ENCODE data around the gene TMPRSS2.

TMPRSS2 gene

GRCh38 chr21:41428847-41429246, 79.1 kb downstream of the TMPRSS2 start:
- no peak for ATAC-seq (ENCODE audit: insufficient read depth, low read depth)
- Histone ChIP-seq H3K4me2 (ENCODE audit: insufficient read depth, low read length) (no peak overlapping the region), H3K4me3 (ENCODE audit: low read depth in 1 of 2, low read length in 2 of 2) (no peak overlapping the region), H3K79me2 (ENCODE audit: insufficient read depth, low read length) (no peaks in the 10 kb centered on the region), H3K4me1 (ENCODE audit: insufficient read depth, low read length) (peaks cover 14% of the 10 kb centered on the region), H3K9me3 (ENCODE audit: insufficient read depth, low read length, severe bottlenecking) (no peaks in the 10 kb centered on the region), H3K36me3 (ENCODE audit: insufficient read depth, low read length) (no peaks in the 10 kb centered on the region), H2AFZ (ENCODE audit: low read depth, low read length) (no peak overlapping the region), H3K9ac (ENCODE audit: low read depth, low read length) (no peak overlapping the region), H3K27me3 (ENCODE audit: insufficient read depth, low read length, poor library complexity) (no peaks in the 10 kb centered on the region), H4K20me1 (ENCODE audit: insufficient read depth, low read length) (no peaks in the 10 kb centered on the region), H3K27ac (ENCODE audit: low read length) (no peak overlapping the region)
- DNase-seq = no peak
- TF ChIP-seq, protein P1, sequence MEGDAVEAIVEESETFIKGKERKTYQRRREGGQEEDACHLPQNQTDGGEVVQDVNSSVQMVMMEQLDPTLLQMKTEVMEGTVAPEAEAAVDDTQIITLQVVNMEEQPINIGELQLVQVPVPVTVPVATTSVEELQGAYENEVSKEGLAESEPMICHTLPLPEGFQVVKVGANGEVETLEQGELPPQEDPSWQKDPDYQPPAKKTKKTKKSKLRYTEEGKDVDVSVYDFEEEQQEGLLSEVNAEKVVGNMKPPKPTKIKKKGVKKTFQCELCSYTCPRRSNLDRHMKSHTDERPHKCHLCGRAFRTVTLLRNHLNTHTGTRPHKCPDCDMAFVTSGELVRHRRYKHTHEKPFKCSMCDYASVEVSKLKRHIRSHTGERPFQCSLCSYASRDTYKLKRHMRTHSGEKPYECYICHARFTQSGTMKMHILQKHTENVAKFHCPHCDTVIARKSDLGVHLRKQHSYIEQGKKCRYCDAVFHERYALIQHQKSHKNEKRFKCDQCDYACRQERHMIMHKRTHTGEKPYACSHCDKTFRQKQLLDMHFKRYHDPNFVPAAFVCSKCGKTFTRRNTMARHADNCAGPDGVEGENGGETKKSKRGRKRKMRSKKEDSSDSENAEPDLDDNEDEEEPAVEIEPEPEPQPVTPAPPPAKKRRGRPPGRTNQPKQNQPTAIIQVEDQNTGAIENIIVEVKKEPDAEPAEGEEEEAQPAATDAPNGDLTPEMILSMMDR (IDR thresholded peaks at IDR 0.05; ENCODE audit: borderline replicate concordance, extremely low read depth, low read length, poor library complexity, severe bottlenecking) = no peak
- no peak for TF ChIP-seq EZH2 (IDR thresholded peaks at IDR 0.05; ENCODE audit: borderline replicate concordance, low read depth, low read length, severe bottlenecking)

DNA sequence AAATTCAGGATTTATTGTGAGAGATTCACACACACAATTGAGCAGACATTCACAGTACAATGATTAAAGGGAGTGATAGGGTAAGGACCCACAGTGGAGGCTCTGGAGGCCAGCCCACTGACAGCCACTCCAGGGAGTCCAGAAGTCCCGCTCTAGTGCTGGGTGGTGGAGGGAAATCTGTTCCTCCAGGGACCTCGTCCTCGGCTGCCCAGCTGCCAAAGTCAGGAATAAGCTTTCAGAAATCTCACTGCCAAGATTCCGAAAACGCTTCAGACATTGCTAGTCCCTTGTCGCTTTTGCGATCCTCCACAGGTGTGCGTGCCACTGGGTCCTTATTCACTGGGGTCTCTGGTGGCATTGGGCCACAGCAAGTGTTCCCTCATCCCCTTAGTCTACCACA, 79.6 kb downstream of the TMPRSS2 start:
- TF ChIP-seq, protein P1 (IDR thresholded peaks at IDR 0.05; ENCODE audit: borderline replicate concordance, extremely low read depth, low read length, poor library complexity, severe bottlenecking) = no peak
- no peak for TF ChIP-seq EZH2 (IDR thresholded peaks at IDR 0.05; ENCODE audit: borderline replicate concordance, low read depth, low read length, severe bottlenecking)
- DNase-seq (no peak), ATAC-seq (ENCODE audit: insufficient read depth, low read depth) (no peak)
- Histone ChIP-seq H3K79me2 (ENCODE audit: insufficient read depth, low read length) (no peaks in the 10 kb centered on the region), H3K27ac (ENCODE audit: low read length) (no peak overlapping the region), H3K4me2 (ENCODE audit: insufficient read depth, low read length) (no peak overlapping the region), H3K4me1 (ENCODE audit: insufficient read depth, low read length) (peaks cover 14% of the 10 kb centered on the region), H3K27me3 (ENCODE audit: insufficient read depth, low read length, poor library complexity) (no peaks in the 10 kb centered on the region), H3K9ac (ENCODE audit: low read depth, low read length) (no peak overlapping the region), H3K4me3 (ENCODE audit: low read depth in 1 of 2, low read length in 2 of 2) (no peak overlapping the region), H3K36me3 (ENCODE audit: insufficient read depth, low read length) (no peaks in the 10 kb centered on the region), H3K9me3 (ENCODE audit: insufficient read depth, low read length, severe bottlenecking) (no peaks in the 10 kb centered on the region), H2AFZ (ENCODE audit: low read depth, low read length) (no peak overlapping the region), H4K20me1 (ENCODE audit: insufficient read depth, low read length) (no peaks in the 10 kb centered on the region)

GRCh38 chr21:41427556-41427955, 80.4 kb downstream of the TMPRSS2 start:
- no peak overlapping the region for H3K4me3 ChIP-seq (ENCODE audit: low read depth in 1 of 2, low read length in 2 of 2)
- ATAC-seq (ENCODE audit: insufficient read depth, low read depth) (no peak), DNase-seq (no peak)
- H3K4me2 ChIP-seq (ENCODE audit: insufficient read depth, low read length) = no peak overlapping the region
- no peaks in the 10 kb centered on the region for H3K36me3 ChIP-seq (ENCODE audit: insufficient read depth, low read length)
- TF ChIP-seq, protein P1 (IDR thresholded peaks at IDR 0.05; ENCODE audit: borderline replicate concordance, extremely low read depth, low read length, poor library complexity, severe bottlenecking) = no peak
- TF ChIP-seq EZH2 (IDR thresholded peaks at IDR 0.05; ENCODE audit: borderline replicate concordance, low read depth, low read length, severe bottlenecking) = no peak
- no peak overlapping the region for H2AFZ ChIP-seq (ENCODE audit: low read depth, low read length)
- H3K9me3 ChIP-seq (ENCODE audit: insufficient read depth, low read length, severe bottlenecking) = no peaks in the 10 kb centered on the region
- H3K4me1 ChIP-seq (ENCODE audit: insufficient read depth, low read length) = peaks cover 14% of the 10 kb centered on the region
- no peaks in the 10 kb centered on the region for H4K20me1 ChIP-seq (ENCODE audit: insufficient read depth, low read length)
- no peaks in the 10 kb centered on the region for H3K27me3 ChIP-seq (ENCODE audit: insufficient read depth, low read length, poor library complexity)
- no peak overlapping the region for H3K9ac ChIP-seq (ENCODE audit: low read depth, low read length)
- H3K27ac ChIP-seq (ENCODE audit: low read length) = no peak overlapping the region
- no peaks in the 10 kb centered on the region for H3K79me2 ChIP-seq (ENCODE audit: insufficient read depth, low read length)

Measured in DND-41 (cell line).